22Rv1 (cell line): ENCODE results near the gene GSTP1.

Experiments
- ZFX ChIP-seq: fragments of 450-650 bp; IDR thresholded peaks from 2 replicates; pipeline ENCODE4 v1.6.1; 2017; ENCODE audit warnings: antibody characterized with exemption, borderline replicate concordance
- TF ChIP-seq, protein P1 (sequence below): fragments of 450-650 bp; IDR thresholded peaks from 2 replicates; pipeline ENCODE4 v1.5.1; 2017; ENCODE audit warnings: mild to moderate bottlenecking

DNA sequence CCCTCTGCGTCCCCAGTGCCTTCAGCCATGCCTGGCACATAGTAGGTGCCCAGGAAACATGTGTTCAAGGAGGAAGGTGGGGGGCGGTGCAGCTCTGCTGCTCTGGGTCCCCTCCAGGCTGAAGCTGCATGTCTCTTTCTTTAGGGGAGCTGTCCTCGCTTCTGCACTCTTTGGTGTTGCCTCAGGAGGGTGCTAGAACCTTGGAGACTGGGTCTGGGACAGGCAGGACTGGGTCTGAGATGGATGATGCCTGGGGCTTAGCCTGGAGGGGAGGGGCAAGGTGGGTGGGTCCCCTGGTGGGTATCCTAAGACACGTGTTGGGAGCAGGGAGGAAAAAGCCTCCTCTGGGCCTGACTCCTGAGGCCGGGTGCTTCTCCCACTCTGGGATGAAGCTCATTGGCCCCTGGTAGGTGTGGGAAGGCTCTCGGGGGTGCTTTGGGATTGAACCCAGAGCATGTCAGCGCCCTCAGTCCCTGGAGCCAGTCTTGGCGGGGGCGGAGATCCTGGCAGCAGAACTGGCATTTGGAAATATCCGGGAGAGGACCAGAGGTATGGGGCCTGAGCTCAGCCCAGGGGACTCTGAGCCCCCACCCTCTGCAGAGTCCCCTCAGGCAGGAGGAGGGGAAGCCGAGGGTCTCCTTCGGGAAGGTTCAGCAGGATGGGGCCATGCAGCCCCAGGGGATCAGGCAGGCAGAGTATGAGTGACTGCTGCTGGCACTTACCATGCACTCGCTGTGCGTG is 6.7 kb upstream of the GSTP1 start:
- TF ChIP-seq, protein P1, sequence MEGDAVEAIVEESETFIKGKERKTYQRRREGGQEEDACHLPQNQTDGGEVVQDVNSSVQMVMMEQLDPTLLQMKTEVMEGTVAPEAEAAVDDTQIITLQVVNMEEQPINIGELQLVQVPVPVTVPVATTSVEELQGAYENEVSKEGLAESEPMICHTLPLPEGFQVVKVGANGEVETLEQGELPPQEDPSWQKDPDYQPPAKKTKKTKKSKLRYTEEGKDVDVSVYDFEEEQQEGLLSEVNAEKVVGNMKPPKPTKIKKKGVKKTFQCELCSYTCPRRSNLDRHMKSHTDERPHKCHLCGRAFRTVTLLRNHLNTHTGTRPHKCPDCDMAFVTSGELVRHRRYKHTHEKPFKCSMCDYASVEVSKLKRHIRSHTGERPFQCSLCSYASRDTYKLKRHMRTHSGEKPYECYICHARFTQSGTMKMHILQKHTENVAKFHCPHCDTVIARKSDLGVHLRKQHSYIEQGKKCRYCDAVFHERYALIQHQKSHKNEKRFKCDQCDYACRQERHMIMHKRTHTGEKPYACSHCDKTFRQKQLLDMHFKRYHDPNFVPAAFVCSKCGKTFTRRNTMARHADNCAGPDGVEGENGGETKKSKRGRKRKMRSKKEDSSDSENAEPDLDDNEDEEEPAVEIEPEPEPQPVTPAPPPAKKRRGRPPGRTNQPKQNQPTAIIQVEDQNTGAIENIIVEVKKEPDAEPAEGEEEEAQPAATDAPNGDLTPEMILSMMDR: no peak
- TF ChIP-seq ZFX: no peak
